GM21619 (cell line): ENCODE measurements around the gene FAM118B.
"Not testable (repeated sequence)": the region's sequence is repeated elsewhere in the genome, so short reads cannot be mapped to it uniquely, and the experiment has no call there.

ENCODE experiments used
- ATAC-seq: cut with Tn5 transposase; IDR thresholded peaks from one replicate; pipeline ENCODE4 v1.9.1; 2021; ENCODE audit not compliant: unreplicated experiment

The FAM118B gene

GRCh38 chr11:126216526-126217305, 5.1 kb downstream of the FAM118B start:
- ATAC-seq: no peak

- no peak for ATAC-seq
Measured at GRCh38 chr11:126217491-126217890, 5.9 kb downstream of the FAM118B start.

- no peak for ATAC-seq
Measured at GRCh38 chr11:126219547-126219946, 8.0 kb downstream of the FAM118B start.

- no peak for ATAC-seq
Measured at GRCh38 chr11:126224647-126225294, 13.2 kb downstream of the FAM118B start.

- no peak for ATAC-seq
Measured at GRCh38 chr11:126225295-126225665, 13.7 kb downstream of the FAM118B start.

GRCh38 chr11:126226334-126227084, 14.9 kb downstream of the FAM118B start:
- ATAC-seq: no peak

GRCh38 chr11:126229858-126230540, 18.4 kb downstream of the FAM118B start:
- no peak for ATAC-seq

- ATAC-seq: no peak
Measured at GRCh38 chr11:126231725-126232459, 20.3 kb downstream of the FAM118B start.

- no peak for ATAC-seq
Measured at GRCh38 chr11:126232683-126233082, 21.1 kb downstream of the FAM118B start.

GRCh38 chr11:126233391-126233790, 21.8 kb downstream of the FAM118B start:
- no peak for ATAC-seq

GRCh38 chr11:126246636-126247035, 35.1 kb downstream of the FAM118B start:
- no peak for ATAC-seq

GRCh38 chr11:126253265-126253664, 41.7 kb downstream of the FAM118B start:
- ATAC-seq: no peak

- ATAC-seq: no peak
Measured at GRCh38 chr11:126254819-126255218, 43.2 kb downstream of the FAM118B start.

- not testable (repeated sequence) for ATAC-seq
Measured at GRCh38 chr11:126255507-126255906, 43.9 kb downstream of the FAM118B start.

GRCh38 chr11:126256216-126256615, 44.6 kb downstream of the FAM118B start:
- no peak for ATAC-seq

GRCh38 chr11:126257144-126257543, 45.6 kb downstream of the FAM118B start:
- ATAC-seq: no peak

GRCh38 chr11:126257764-126258163, 46.2 kb downstream of the FAM118B start:
- ATAC-seq: no peak

- ATAC-seq: no peak
Measured at GRCh38 chr11:126262216-126262615, 50.6 kb downstream of the FAM118B start.

GRCh38 chr11:126263489-126263888, 51.9 kb downstream of the FAM118B start:
- ATAC-seq: no peak

GRCh38 chr11:126265811-126266210, 54.2 kb downstream of the FAM118B start:
- no peak for ATAC-seq

- no peak for ATAC-seq
Measured at GRCh38 chr11:126267650-126268049, 56.1 kb downstream of the FAM118B start.
